Hematopoietic multipotent progenitor cell (in vitro differentiated cells): ENCODE results near the gene HOXB8. TPM values are rescaled to one million over a fixed set of nuclear protein-coding genes. Genes with fewer than 3 reads are reported as not detected.
A peak's percentile ranks its signal among the peaks of the same experiment; 100 is the strongest.

Experiments
- DNase-seq, 3 donors: peaks; one replicate each; pipeline ENCODE4 v3.0.0-alpha.2; 2011 to 2015; ENCODE audit warnings: low read depth in 2 of 3, low spot score in 2 of 3
- total RNA-seq: library from RNA; depleted of rRNA; stranded (reverse); fragments of >200 nt; gene quantifications from one replicate; pipeline ENCODE4 v1.2.3, GENCODE V29; 2012

Gene HOXB8
- total RNA-seq, 1 donor = not detected

DNA sequence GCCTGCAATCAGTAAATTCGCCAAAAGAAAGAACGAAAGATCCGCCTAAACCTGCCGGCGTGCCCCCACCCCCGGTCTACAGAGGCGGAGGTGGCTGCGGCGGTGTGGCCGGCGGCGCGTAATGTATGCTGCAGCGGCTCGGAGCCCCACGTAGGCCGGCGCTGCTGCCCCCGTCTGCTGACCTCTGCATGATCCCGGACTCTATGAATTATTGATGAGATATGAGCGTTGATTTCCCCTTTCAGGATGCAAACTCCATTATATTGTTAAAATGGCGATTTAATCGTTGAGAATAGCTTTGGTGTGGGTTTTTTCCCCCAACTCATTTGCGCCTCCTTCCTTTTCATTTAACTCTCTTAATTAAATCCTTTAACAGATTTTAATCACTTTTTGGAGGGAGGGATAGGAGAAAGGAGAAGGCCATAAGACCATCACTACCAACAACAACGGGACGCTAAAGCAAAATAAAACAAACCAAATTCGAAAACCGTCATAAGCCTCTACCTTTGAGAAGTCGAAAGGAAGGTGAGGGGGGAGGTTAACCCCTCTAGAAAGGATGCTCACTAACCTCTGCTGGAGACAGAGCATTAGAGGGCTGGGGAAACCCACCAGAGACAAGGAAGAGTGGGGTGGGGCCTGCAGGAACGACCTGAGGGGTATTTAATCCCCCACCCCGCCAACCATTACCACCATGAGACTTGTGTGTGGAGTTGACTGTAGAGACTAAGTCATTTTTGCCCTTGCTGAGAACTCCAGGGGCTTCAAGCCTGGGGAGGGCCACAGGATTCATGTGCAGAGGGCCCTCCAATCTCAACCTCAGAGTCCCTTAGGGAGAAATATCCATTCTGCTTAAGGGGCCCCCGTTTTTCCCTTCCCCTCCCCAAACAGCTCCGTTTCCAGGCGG, 28.5 kb downstream of the HOXB8 start:
- no peak for DNase-seq

DNA sequence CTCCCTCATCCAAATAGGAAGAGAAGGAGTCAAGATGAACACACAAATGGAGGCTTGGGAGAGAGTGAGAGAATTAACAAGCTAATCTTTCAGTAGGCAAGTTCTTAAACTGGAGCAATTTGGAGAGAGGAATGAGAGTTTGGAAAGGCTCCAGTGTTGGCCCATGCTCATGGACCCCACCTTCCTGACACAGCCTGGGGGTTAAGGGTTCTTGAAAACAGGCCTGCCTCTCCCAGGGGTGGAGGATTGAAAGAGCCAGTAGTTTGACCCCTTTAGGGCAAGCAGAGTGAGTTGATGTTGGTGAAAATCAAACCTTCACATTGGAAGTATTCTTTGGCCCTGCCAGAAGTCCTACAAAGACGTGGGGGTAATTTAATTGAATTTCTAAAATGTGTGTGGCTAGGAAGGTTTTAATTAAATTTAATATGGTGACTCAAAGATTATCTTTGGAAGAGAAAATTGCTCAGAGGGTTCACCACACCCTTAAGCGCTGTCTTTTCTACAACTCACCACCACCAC, 30.8 kb downstream of the HOXB8 start:
- DNase-seq = no peak

DNA sequence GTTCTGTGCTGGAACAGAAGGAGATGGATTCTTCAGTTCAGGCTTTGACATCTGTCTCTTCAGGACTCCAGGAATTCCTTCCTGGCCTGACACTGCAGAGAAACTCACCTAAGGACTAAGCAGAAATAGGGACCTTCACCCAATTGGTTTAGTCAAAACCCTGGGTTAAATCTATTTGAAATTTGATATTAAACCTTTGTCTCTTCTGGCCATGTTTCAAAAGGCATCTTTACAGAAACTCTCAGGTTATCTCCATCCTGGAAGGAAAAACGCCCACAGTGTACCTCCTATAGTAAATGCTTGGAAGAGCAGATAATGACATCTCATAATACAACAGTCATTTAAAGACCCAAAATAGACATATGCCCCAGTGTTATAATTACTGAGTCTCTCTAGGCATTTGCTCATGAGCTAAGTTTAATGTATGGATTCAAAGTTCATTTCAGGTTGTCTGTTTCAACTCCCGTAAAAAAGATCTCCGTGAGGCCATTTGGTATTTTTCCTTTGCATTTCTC, 31.3 kb downstream of the HOXB8 start:
- no peak for DNase-seq

DNA sequence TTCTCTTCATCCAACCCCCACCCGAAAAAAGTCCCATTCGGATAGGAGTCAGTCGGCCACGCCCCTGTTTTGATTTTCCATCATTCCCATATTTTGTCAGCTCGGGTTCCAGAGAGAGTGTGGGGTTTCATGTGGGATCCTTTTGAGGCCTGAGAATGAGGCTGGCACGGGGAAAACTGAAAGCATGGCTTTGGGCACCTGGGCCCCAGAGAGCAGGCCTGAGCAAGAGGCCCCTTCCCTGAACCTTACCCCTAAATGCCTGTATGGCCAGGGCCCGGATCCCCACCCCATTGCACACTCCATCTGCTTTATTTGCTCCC, 32.4 kb downstream of the HOXB8 start:
- DNase-seq = no peak

DNA sequence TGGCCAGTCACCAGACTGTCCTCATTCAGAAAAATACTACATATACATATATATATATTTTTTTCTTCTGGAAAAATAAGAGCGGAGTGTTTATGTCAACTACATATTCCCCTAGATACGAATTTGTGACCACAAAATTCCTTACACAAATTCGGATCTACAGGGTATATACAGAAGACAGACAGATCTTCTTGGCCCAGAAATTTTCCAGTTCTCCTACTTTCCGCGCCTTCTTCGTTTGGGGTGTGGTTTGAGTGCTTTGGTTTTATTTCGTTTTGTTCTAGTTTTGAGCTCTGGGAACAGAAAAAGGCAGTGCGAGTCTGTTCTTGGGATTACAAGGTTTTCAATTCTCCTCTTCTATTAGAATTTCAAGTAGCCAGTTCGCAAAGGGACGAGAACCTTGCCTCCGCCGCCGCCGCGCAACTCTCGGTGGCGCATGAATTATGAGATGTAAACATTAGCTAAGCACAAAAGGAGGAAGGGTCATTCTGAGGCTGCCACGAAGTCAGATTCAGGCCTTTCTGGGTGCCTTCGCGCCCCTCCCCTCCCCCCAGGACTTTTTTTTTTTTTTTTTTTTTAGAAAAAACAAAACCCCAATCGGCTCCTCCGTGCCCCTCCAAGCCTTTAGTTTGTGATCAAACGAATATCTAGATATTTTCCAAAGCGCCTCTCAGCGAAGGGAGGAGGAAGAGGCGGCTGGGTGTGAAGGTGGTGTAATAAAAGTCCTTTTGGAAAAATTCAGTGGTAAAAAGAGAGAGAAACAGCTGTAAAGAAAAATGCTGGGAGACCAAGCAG, 35.1 kb downstream of the HOXB8 start:
- no peak for DNase-seq

DNA sequence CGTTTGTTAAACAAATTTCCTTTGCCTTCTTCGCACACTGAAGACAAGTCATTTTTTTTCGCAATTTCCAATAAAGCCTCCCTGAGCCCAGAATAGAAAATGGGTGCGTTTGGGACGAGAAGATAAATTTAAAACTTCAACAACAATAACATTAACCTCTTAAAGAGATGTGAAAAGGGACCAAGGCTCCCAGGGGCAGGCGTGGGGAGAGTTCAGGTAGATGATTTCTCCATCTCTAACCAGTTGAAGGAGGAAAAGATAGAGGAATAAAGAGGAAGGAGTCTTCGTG, 35.7 kb downstream of the HOXB8 start:
- no peak for DNase-seq

DNA sequence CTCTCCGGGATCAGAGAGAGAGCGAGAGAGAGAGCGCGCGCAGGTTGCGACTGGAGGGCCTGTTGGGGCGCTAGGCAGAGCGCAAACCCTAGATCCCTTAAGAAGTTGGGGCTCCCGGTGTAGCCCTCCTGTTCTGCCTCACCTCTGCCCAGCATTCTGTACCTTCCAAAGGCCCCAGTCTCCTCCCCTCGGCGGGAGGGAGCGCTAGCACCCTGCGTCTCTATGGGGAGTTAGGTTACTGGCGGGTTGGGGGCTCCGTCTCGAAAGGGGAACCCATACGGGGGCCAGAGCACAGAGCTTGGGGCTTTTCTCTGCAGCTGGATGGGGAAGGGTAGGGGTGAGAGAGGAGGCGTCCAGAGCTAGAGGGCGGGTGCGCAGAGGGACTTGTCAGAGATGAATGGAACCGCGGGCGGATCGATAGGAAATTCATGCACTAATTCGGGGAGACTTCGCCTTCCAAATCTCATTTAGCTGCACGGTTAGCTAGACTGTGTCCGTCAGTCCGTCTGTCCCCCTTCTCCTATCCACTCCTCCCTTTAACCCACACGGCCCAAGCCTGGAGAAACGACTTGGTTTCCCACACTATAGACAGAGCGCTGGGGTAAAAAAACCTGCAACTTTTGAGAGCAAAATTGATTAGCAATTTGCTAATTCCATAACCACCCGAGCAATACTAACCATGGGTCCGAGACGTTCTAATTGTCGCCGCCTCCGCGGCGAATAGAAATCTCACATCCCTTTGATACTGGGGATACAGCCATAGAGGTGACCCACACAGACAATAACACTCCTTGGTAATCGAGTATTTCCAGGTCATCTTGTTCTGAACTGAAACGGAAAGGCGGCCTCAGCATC, 36.2 kb downstream of the HOXB8 start:
- peak in 1 of 3 donors; percentile 72 for DNase-seq

DNA sequence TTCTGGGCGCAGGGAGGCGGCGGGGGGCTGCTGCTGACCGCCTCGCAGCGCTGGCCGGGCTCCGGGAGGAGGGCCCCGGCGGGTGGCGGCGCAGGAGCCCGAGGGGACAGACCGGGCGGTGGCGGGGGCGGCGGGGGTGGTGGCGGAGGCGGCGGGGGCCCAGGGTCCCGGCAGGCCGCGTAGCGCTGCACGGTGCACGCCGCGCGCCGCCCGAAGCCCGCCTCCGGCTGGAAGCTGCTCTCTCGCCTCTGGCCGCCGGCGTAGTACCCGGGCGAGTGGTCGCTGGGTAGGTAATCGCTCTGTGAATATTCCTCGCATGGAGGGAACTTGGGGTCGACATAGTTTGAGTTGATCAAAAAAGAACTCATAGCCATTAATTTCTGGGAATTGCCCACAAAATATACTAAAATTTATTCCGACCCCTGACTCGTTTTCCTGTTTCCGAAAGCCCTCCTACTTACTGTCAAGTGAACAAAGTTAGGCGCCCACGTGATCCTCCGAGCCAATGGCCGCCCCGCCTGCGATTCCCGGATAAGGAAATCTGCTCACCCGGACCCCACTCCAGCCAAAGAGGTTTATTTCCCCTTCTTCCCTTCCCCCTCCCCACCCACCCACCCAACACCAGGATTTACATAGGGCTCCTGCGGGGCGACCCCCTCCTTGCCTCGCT, 37.0 kb downstream of the HOXB8 start, which contains the start of gene HOXB4:
TSS of gene HOXB4 (minus strand) at position 405 of the 670 bp plus-strand sequence. CDS start at position 374, 31 bp downstream.
- DNase-seq = peak in 2 of 3 donors; percentile 73 to 80

DNA sequence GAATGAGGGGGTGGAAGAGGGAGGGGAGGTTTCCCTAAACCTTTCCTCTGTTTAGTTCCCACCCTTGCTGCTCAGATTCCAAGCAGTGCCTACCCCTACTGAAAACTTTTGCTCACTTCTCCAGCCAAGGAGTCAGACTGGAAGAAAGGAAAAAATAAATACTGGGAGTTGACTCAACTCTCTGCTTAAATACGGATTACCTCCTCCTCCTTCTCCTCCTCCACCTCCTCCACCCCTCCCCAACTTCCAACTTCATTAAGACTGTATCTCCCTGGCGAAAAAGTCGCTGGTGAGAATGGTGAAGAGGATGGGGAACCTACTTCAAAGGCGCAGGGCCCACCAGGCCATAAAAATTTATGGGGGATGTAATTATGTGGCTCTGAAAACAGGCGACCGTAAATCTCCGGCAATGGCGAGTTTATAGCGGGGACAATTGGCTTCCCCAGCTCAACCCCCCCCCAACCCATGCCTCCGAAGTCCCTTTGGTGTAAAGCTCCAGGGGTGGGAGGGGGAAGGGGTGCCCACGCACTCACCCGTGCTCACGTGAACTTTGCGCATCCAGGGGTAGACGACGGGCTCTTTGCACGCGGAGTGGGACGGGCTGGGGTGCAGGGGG, 37.7 kb downstream of the HOXB8 start:
- DNase-seq = no peak

DNA sequence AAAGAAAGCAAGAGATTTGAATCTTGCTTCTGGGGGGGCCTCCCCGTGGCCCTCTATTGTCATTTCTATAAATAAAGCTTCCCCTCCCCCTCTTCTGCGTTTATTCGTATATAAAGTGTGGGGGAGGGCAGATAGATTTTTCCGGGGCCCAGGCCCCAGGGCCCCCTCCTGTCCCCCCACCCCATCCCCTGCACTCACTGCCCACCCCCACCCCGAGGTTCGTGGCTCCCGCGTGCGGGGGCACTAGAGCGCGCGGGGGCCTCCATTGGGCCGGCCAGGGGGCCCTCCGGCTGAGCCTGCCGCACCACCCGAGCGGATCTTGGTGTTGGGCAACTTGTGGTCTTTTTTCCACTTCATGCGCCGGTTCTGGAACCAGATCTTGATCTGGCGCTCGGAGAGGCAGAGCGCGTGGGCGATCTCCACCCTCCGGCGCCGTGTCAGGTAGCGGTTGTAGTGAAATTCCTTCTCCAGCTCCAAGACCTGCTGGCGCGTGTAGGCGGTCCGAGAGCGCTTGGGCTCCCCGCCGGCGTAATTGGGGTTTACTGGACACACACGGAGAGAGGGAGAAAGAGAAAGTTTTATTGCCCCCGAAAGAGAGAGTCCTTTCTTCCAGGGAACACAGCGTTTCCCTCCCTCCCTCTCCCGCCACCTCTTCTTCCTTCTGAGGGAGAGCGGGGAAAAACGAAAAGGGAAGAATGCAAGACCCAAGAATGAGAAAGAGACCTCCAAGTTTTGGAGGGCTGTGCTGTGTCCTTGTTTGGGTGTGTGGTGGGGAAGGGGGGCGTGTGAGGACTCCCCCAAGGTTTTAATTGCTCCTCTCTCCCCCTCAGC, 38.4 kb downstream of the HOXB8 start:
- no peak for DNase-seq

DNA sequence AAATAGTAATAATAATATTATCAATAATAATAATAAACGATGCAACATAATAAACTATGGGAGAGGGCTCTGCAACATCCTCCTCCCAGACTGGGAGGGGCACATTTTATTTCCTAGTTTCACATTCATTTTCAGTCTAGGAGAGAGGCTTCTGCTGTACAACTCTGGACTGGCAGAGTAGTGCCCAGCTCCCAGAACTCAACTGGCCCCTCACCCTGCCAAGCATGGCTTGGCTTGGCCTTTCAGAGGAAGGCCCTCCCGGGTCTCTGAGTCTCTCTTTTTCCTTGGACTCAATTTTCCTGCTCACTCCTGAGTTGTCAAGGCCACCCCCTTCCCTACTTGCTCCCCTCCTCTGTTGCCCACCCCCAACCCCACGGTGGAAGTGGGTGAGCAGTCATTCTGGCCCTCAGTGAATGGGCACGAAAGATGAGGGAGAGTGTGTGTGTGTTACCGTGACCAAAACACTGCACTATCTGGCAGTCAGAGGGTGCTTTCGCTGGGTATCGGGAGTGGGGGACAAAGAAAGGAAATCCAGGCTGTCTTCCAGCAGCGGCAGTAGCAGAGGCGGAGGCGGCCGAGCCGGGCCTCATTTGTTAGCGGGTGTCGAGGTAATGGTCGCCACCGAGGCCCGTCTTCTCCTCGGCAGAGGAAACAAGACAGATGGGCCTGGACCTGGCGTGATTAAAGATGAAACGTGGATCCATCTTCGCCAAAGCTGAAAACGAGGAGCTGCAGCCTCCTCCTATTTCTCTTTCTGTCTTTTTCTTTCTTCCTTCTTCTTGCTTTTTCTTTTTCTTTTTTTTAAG, 39.2 kb downstream of the HOXB8 start:
- DNase-seq = no peak

DNA sequence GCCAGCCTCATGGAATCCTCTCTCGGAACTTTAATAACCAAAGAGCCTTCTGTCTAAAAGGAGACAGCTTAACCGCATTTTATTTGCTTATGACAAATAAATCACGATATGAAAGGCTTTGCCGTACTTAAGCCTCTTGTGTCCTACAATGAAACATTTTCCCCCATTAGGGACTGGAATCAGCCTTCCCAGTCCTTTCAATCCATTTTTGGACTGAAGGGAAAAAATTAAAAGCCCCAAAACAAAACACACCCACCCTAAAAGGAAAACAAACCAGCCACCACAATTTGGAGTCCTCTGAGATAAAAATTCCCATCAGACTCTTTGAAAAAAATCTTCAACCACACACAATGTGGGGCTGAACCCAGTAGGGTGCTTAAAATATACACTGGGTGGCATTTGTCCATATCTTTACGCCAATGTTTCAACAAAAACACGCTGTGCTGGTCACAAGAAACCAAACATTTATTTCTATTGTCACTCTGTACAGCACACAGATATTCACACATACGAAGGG, 40.0 kb downstream of the HOXB8 start:
- no peak for DNase-seq

DNA sequence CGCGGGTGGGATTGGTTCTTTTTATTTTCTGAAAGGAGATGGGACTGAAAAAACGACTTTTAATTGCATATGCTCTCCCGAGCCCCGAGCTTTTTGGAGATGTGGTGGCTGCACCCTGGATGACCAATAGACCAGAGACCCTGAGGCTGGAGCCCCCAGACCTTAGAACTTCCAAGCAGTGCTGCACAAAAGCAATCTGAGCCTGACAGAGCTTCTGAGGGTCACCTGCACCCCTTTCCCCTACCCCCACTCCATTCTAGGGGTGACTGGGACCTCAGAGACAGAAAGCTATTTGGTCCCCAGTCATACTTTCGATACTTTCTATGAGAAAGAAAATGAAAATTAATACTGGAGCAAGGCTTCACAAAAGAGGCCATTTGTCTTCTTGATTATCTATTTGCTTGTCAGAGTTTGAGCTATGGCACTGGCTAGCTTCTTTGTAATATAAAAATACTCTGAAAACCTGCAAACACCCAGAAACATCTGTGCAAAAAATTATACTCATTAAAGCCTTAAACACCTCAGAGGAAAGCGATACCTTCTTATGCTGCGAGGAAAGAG, 40.5 kb downstream of the HOXB8 start:
- DNase-seq = no peak

DNA sequence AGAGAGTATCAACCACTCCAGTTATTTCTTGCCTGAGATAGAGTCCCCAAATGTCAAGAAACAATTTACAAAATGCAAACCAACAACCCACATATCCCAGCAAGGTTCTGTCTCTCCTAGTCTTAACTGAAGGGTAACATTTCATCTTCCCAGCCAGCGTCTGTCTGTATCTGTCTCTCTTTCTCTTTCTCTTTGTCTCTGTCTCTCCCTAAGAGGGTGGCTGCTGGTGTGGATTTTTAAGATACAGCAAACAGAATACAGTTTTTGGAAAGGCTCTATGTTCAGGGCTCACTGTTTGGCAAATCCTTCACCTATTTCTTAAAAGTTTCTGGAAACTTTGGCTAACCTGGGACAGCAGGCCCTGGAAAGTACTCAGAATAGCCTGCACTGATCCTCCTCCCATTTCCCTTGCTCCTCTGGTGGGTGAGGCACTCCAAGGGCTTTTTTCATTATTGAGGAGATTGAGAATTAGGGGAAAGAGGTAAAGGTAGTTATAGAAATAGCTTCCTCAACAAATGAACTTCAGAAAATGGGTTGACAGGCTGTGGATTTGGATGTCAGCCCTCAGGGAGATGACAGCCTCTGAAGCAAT, 43.2 kb downstream of the HOXB8 start:
- DNase-seq = no peak

DNA sequence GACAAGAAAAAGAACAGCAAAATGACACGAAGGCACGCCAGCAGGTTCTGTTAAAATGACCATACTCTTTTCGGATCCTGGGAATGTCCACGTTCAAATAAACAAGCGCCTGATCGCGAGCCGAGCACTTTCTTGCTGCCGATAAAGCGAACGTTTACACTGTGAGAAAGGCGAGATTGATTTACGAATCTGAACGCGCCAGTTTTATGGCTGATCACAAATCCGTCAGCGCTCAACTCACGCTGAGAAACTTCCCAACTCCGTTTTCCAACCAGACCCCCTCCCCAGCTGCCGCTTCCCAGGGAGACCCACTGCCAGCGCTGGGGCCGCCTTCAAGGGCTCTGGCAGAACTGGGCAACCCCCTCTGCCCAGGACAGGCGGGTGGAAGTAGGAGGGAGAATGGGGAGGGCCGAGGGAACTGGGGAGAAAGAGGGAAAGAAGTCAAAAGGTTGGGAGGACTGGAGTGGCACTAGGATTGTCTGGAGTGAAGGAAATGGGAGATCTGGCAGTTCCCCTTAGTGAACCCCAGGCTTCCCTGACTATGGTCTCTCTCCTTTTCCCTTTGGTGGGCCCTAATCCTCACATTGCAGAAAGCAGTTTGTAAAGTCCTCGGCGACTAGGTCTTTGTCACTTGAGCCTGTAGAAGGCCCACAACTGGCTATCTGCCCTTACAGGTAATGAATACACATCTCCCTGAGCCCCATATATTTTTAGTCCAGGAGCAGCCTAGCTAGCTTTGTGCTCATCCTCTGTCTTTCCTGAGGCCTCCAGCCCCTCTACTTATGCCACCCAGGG, 43.9 kb downstream of the HOXB8 start:
- DNase-seq = no peak

DNA sequence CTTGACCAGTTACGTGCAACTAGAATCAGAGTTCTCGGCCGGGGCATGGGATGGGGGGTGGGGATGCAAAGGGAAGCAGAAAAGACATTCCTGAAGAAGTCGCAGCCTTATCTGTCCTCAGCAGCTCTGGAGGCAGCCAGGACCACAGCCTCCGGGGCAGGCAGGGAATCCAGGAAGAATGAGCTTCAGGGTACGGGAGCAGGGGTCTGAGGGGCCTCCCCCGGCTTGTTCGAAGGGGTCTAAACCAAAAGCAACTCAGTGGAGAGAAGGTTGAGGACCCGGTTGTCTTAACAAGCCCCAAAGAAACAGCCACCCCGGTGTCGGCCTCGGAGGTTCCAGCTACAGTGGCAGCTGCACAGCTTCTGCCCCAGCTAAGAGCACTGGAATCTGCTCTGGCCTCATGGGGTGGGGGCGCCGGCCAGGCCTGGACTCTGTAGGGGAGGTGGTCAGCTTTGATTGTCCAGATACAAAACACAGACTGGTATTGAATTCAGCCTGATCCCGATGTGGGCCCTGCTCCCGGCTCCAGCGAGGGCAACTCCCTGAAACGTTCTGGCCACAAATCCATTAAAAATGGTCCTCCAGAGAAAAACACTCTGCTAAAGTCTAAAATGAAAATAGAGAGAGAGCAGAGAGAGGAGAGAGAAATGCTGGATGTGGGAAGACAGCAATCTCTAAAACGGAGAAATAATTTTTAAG, 44.6 kb downstream of the HOXB8 start:
- no peak for DNase-seq
